BJ (cell line): Measurements from ENCODE around the gene MEIKIN. TPM values are rescaled to one million over a fixed set of nuclear protein-coding genes. Genes with fewer than 3 reads are reported as not detected.

ENCODE experiments used
- CTCF ChIA-PET: fragments of 350-600 bp; formaldehyde crosslinking; extraction: SDS; loops from one replicate; lab custom pipeline; 2021; ENCODE audit warnings: antibody characterized with exemption, inconsistent platforms; lab: Yijun Ruan, JAX
- POLR2A ChIA-PET: fragments of 300-600 bp; sonication (Branson Sonifier 250); formaldehyde crosslinking; extraction: SDS; loops from one replicate; lab custom pipeline; 2021; ENCODE audit warnings: antibody characterized with exemption; lab: Charles Lee
- DNase-seq: peaks from one replicate; pipeline ENCODE4 v3.0.0-alpha.2; 2011; ENCODE audit warnings: low read depth
- H3K27me3 ChIP-seq: 2 replicates; pipeline ENCODE4 v1.6.0; 2011; ENCODE audit warnings: low read length; ENCODE audit not compliant: control insufficient read depth, insufficient read depth
- H3K36me3 ChIP-seq: 2 replicates; pipeline ENCODE4 v1.5.1; 2011; ENCODE audit warnings: low read length; ENCODE audit not compliant: control insufficient read depth, insufficient read depth
- H3K4me3 ChIP-seq: 2 replicates; pipeline ENCODE4 v1.5.1; 2011; ENCODE audit warnings: low read depth, mild to moderate bottlenecking, control low read depth, low read length
- CTCF ChIP-seq: IDR thresholded peaks from 2 replicates; pipeline ENCODE4 v1.5.1; 2011; ENCODE audit warnings: low read depth, mild to moderate bottlenecking, control low read depth, inconsistent platforms, low read length, moderate library complexity; ENCODE audit not compliant: insufficient read depth
- polyA plus RNA-seq: library from polyadenylated mRNA; depleted of rRNA; stranded (reverse); fragments of >200 nt; gene quantifications from 2 replicates; pipeline ENCODE4 v1.2.3, GENCODE V29; 2011

Gene MEIKIN
- polyA plus RNA-seq, 1 experiment, result not detected

GRCh38 chr5:131857388-131857787 lies 88.1 kb downstream of the MEIKIN start:
- DNase-seq, result no peak
- no peaks in the 10 kb centered on the region for H3K36me3 ChIP-seq
- H3K4me3 ChIP-seq, result no peak overlapping the region
- CTCF ChIA-PET, result no interaction called here
- POLR2A ChIA-PET, result no interaction called here
- TF ChIP-seq CTCF, result no peak
- no peaks in the 10 kb centered on the region for H3K27me3 ChIP-seq

- TF ChIP-seq CTCF, result no peak
- H3K27me3 ChIP-seq, result no peaks in the 10 kb centered on the region
- no peaks in the 10 kb centered on the region for H3K36me3 ChIP-seq
- ChIA-PET CTCF (interaction anchor here (0.6 kb wide), 1 partner anchor 1334 kb away, joined by 3 read pairs; no protein-coding TSS in a partner anchor), POLR2A (no interaction called here)
- no peak for DNase-seq
- no peak overlapping the region for H3K4me3 ChIP-seq
Measured at GRCh38 chr5:131855452-131855851, 90.0 kb downstream of the MEIKIN start.

GRCh38 chr5:131854134-131854533 lies 91.3 kb downstream of the MEIKIN start:
- H3K4me3 ChIP-seq, result no peak overlapping the region
- no peak for TF ChIP-seq CTCF
- no peak for DNase-seq
- H3K27me3 ChIP-seq, result no peaks in the 10 kb centered on the region
- CTCF ChIA-PET, result no interaction called here
- POLR2A ChIA-PET, result no interaction called here
- no peaks in the 10 kb centered on the region for H3K36me3 ChIP-seq

- CTCF ChIA-PET, result no interaction called here
- TF ChIP-seq CTCF, result no peak
- POLR2A ChIA-PET, result no interaction called here
- Histone ChIP-seq H3K36me3 (no peaks in the 10 kb centered on the region), H3K27me3 (no peaks in the 10 kb centered on the region), H3K4me3 (no peak overlapping the region)
- DNase-seq, result no peak
Measured at GRCh38 chr5:131848662-131849061, 96.8 kb downstream of the MEIKIN start.

GRCh38 chr5:131846536-131846935 lies 98.9 kb downstream of the MEIKIN start:
- ChIA-PET POLR2A (no interaction called here), CTCF (interaction anchor here (0.8 kb wide), 1 partner anchor 17 kb away, joined by 3 read pairs; no protein-coding TSS in a partner anchor)
- H3K36me3 ChIP-seq, result no peaks in the 10 kb centered on the region
- no peak for TF ChIP-seq CTCF
- H3K27me3 ChIP-seq, result no peaks in the 10 kb centered on the region
- no peak for DNase-seq
- no peak overlapping the region for H3K4me3 ChIP-seq
